ENCODE data around the gene SLAMF8.

DNA sequence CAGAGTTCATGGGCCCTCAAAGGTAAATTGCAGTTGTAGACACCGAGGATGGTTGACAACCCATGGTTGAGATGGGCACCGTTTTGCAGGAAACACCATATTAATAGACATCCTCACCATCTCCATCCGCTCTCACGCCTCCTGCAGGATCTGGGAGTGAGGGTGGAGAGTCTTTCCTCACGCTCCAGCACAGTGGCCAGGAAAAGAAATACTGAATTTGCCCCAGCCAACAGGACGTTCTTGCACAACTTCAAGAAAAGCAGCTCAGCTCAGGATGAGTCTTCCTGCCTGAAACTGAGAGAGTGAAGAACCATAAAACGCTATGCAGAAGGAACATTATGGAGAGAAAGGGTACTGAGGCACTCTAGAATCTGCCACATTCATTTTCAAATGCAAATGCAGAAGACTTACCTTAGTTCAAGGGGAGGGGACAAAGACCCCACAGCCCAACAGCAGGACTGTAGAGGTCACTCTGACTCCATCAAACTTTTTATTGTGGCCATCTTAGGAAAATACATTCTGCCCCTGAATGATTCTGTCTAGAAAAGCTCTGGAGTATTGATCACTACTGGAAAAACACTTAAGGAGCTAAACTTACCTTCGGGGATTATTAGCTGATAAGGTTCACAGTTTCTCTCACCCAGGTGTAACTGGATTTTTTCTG, 9.3 kb downstream of the SLAMF8 start:
- no peak for TF ChIP-seq POLR2A (IDR thresholded peaks at IDR 0.05; ENCODE audit: low read depth, low read length)
- no peak for TF ChIP-seq TAF1 (IDR thresholded peaks at IDR 0.05; ENCODE audit: low read depth, low read length)

Measured in GM12891 (cell line).